Activated T-helper 2 cell treated with anti-CD3 and anti-CD28 coated beads, Interferon-gamma antibody, Interleukin-2, Interleukin-4, amounts not matched to agents 10 μg/mL and 5 μg/mL and 100 μg/mL, durations not matched to agents 14 hours and 24 hours and 36 hours (primary cell): Measurements from ENCODE around the gene ELP2. TPM values are rescaled to one million over a fixed set of nuclear protein-coding genes. Genes with fewer than 3 reads are reported as not detected.
"Not testable (repeated sequence)": the region's sequence is repeated elsewhere in the genome, so short reads cannot be mapped to it uniquely, and the experiment has no call there.

Experiments used
- DNase-seq: peaks from one replicate; pipeline ENCODE4 v3.0.0; 2021; ENCODE audit warnings: low spot score
- H3K27ac Mint-ChIP-seq: one replicate; pipeline ENCODE4 v1.8.0; 2021; ENCODE audit warnings: mixed read lengths
- H3K27me3 Mint-ChIP-seq: one replicate; pipeline ENCODE4 v1.8.0; 2021; ENCODE audit warnings: low read depth, mixed read lengths
- H3K36me3 Mint-ChIP-seq: one replicate; pipeline ENCODE4 v1.8.0; 2021; ENCODE audit warnings: low read depth, mixed read lengths
- H3K4me1 Mint-ChIP-seq: one replicate; pipeline ENCODE4 v1.8.0; 2021; ENCODE audit warnings: low read depth, mixed read lengths
- H3K4me3 Mint-ChIP-seq: one replicate; pipeline ENCODE4 v1.8.0; 2021; ENCODE audit warnings: low read depth, mild to moderate bottlenecking, moderate library complexity, mixed read lengths
- H3K9me3 Mint-ChIP-seq: one replicate; pipeline ENCODE4 v1.8.0; 2021; ENCODE audit warnings: mixed read lengths
- intact Hi-C: fragments of 100-400 bp; cut with micrococcal nuclease; formaldehyde crosslinking; loops from one replicate; pipeline ENCODE4 v1.15.1; 2023
- total RNA-seq: library from RNA; stranded (reverse); gene quantifications from 2 replicates; pipeline ENCODE4 v1.2.3, GENCODE V29; 2022

The ELP2 gene
- total RNA-seq, 1 donor from 2014 or later: 93.3 TPM

DNA sequence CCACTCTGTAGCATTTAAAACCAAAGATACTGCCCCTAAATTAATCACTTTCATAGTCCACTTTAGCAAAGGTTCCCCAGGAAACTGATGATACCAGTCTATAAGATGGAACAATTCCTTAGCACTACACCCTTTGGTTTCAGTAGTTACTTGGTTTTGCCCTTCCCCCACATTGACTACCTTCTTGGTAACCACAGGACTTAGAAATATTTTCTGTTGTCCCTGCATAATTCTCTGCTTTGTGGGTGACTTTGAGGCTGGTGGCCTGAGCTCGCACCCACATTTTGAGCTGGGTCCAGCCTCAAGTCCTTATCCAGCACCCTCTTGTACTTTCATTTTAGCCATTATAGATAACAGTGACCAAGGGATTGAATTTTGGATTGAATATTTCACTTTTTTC, 23.1 kb downstream of the ELP2 start:
- intact Hi-C loops: no loop called here
- Mint-ChIP-seq H3K36me3 (peaks cover 81% of the 10 kb centered on the region), H3K4me3 (no peak overlapping the region), H3K9me3 (no peaks in the 10 kb centered on the region), H3K27ac (no peak overlapping the region), H3K4me1 (peaks cover 20% of the 10 kb centered on the region), H3K27me3 (no peaks in the 10 kb centered on the region)
- no peak for DNase-seq

DNA sequence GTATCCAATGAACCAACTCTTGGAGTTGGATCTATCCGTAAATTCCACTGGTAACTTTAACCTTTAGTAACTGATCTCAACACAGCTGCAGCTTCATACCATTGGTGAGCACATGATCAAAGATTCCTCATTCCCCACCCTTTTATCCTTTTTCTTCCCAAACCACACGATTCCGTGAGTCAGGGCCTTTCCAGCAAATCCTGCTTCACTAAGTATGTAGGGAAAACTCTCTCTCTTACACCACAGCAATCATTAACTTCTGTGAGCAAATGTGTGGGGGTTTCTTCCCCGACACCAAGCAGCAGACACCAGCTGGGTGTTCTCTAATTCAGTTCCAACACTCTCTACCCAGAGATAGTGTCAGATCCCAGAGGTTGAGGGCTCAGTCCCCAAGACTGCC, 23.5 kb downstream of the ELP2 start:
- no peak overlapping the region for H3K4me3 Mint-ChIP-seq
- intact Hi-C loops: no loop called here

DNA sequence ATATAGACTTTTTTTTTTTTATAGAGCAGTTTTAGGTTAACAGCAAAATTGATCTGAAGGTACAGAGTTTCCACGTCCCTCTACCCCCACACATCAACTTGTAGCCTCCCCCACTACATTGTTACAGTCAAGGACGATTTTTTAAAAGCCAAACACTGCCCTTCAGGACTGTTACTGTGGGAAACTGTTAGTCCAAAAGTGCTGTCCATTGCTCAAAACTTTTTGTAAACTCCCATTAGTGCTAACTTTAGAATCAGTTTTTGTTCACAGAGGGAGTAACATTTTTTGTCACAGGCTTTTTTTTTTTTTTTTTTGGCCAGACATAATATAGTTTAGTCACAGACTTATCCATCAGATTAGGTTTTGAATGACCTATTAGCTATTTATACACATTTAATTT, 24.1 kb downstream of the ELP2 start:
- DNase-seq: no peak
- Mint-ChIP-seq H3K9me3 (no peaks in the 10 kb centered on the region), H3K27ac (no peak overlapping the region), H3K4me1 (peaks cover 20% of the 10 kb centered on the region), H3K36me3 (peaks cover 83% of the 10 kb centered on the region), H3K27me3 (no peaks in the 10 kb centered on the region), H3K4me3 (no peak overlapping the region)
- intact Hi-C loops: no loop called here

More for the DNA sequence above, 23.5 kb downstream of the ELP2 start:
- Mint-ChIP-seq H3K27me3 (no peaks in the 10 kb centered on the region), H3K9me3 (no peaks in the 10 kb centered on the region), H3K4me1 (peaks cover 20% of the 10 kb centered on the region), H3K27ac (no peak overlapping the region), H3K36me3 (peaks cover 81% of the 10 kb centered on the region)
- DNase-seq: no peak

DNA sequence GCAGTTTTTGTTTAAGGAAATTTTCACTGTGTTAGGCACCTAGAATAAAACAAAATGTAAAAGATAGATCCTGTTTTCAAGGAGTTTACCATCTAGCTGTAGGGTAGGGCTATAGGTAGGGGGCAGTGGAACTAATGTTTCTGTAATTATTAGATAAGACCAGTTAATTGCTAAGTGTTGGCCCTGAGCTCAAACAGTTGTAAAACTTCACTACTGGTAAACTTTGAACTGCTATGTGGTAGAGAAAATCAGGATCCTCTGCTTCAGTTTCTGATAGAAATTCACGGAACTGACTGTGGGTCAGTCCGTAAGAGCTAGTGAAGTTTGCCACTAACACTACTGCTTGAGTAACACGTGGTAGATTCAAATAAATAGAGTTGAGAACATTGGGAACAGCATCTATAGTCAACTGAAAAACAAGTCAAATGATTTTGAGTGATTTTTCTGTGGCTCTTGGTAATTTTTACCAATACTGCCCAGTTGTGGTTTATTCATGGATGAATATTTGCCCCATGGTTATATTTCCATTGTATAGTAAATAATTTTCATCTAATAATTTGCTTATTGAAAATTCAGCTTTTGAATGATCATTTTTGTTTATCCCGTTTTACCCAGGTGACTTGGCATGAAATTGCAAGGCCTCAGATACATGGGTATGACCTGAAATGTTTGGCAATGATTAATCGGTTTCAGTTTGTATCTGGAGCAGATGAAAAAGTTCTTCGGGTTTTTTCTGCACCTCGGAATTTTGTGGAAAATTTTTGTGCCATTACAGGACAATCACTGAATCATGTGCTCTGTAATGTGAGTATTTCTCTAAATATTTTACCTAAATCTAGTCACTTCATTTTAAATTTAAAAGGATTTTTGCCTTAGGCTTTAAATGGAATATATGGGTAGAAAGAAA, 26.4 kb downstream of the ELP2 start:
- peaks cover 82% of the 10 kb centered on the region for H3K36me3 Mint-ChIP-seq
- H3K4me3 Mint-ChIP-seq: no peak overlapping the region
- no peaks in the 10 kb centered on the region for H3K27me3 Mint-ChIP-seq
- no peak overlapping the region for H3K27ac Mint-ChIP-seq
- peaks cover 16% of the 10 kb centered on the region for H3K4me1 Mint-ChIP-seq
- no peak for DNase-seq
- intact Hi-C loops: no loop called here
- no peaks in the 10 kb centered on the region for H3K9me3 Mint-ChIP-seq

DNA sequence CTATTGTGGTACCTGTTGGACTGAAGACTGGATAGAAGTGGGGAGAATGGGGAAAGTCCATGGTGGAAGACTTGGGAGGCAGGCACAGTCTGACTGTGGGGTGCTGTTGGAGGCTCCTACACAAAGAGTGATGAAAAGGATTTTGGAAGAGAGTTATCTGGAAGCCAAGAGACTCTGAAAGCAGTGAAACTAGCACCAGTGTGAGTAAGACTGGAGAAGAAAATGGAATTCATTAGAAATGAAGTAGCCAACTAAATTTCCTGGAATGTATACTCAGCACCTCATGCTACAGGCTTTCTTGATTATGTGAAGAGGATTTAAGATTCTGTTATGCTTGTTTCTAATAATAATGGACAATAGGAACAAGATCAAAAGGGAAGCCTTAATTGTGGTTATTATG, 27.7 kb downstream of the ELP2 start:
- DNase-seq: no peak
- Mint-ChIP-seq H3K36me3 (peaks cover 83% of the 10 kb centered on the region), H3K4me1 (peaks cover 13% of the 10 kb centered on the region), H3K27me3 (no peaks in the 10 kb centered on the region), H3K27ac (peak overlapping the region; percentile 5), H3K4me3 (no peak overlapping the region), H3K9me3 (no peaks in the 10 kb centered on the region)
- intact Hi-C loops: no loop called here

DNA sequence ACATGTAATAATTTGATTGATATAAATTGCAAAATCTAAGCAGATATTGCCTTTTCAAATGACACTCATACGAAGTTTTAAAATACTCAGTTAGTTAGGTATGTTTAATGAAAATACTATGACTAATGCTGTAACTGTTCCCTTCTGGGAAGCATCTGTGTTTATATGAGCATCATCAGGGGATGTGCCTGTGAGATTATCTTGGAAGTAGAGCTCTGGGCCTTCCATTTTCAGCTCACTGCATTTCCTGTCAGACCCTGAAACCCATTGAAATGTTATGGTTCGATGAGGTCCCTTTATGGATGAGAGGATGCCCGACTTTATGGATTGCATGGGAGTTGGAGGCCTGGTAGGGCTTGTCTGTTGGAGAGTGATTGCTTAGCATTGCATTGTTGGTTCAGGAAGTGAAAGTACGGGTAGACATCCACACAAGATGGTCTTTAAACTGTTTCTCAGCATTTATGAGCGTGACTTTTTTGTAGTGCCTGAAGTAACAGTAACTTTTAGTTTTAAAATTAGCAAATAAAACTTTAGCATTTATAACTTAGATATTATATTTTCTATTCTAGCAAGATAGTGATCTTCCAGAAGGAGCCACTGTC, 28.7 kb downstream of the ELP2 start:
- no peaks in the 10 kb centered on the region for H3K27me3 Mint-ChIP-seq
- no peaks in the 10 kb centered on the region for H3K9me3 Mint-ChIP-seq
- H3K27ac Mint-ChIP-seq: no peak overlapping the region
- DNase-seq: no peak
- H3K4me3 Mint-ChIP-seq: no peak overlapping the region
- intact Hi-C loops: no loop called here
- peaks cover 8% of the 10 kb centered on the region for H3K4me1 Mint-ChIP-seq
- peaks cover 83% of the 10 kb centered on the region for H3K36me3 Mint-ChIP-seq

DNA sequence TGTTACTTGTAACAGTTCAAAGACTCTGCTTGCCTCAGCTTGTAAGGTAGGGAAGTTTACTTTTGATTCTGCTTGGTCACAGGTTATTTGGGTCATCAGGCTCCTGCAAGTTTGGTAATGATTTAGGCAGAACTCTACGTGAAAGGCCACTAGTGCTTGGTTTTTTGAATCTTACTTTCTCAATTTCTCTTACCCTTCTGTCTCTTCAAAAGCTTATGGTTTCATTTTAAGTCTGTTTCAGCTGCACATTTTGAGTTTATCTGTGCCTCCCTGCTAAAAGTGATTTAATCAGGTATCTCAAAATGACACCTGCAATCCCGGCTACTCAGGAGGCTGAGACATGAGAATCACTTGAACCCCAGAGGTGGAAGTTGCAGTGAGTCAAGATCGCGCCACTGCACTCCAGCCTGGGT, 31.3 kb downstream of the ELP2 start:
- no peaks in the 10 kb centered on the region for H3K27me3 Mint-ChIP-seq
- H3K27ac Mint-ChIP-seq: no peak overlapping the region
- no peak for DNase-seq
- peaks cover 90% of the 10 kb centered on the region for H3K36me3 Mint-ChIP-seq
- intact Hi-C loops: no loop called here
- peaks cover 8% of the 10 kb centered on the region for H3K4me1 Mint-ChIP-seq
- H3K9me3 Mint-ChIP-seq: no peaks in the 10 kb centered on the region
- H3K4me3 Mint-ChIP-seq: no peak overlapping the region

DNA sequence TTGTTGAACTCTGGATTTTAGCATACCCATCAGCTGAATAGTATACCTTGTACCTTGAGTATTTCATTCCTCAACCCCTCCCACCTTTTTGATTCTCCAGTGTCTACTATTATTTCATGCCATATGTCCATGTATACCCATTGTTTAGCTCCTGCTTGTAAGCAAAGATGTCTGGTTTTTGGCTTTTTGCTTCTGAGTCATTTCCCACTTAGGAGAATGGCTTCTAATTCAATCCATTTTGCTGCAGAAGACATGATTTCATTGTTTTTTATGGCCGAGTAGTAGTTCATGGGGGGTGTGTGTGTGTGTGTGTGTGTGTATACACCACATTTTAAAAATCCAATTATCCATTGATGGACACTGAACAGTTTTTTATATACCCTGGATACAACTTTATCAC, 33.3 kb downstream of the ELP2 start:
- no peak overlapping the region for H3K27ac Mint-ChIP-seq
- H3K4me1 Mint-ChIP-seq: peaks cover 5% of the 10 kb centered on the region
- H3K9me3 Mint-ChIP-seq: no peaks in the 10 kb centered on the region
- H3K4me3 Mint-ChIP-seq: no peak overlapping the region
- DNase-seq: no peak
- H3K36me3 Mint-ChIP-seq: peaks cover 83% of the 10 kb centered on the region
- no peaks in the 10 kb centered on the region for H3K27me3 Mint-ChIP-seq
- intact Hi-C loops: no loop called here

DNA sequence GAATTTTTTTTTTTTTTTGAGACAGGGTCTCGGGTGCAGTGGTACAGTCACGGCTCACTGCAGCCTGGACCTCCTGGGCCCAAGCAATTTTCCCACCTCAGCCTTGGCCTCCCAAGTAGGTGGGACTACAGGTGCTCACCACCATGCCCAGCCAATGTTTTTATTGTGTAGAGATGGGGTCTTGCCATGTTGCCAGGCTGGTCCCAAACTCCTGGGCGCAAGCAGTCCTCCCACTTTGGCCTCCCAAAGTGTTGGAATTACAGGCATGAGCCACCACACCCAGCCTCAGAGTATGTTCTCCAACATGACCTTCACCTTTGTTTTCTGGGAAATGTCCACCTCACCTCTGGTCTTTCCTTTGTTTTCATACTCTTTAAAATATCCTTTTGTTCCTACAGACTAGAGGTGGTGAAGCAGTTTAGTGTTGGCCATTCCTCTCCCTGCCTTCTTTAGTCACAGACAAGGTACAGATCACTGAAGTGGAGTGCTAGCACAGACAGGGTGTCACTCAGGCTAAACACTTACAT, 38.1 kb downstream of the ELP2 start:
- H3K36me3 Mint-ChIP-seq: peaks cover 73% of the 10 kb centered on the region
- no peak overlapping the region for H3K27ac Mint-ChIP-seq
- H3K27me3 Mint-ChIP-seq: no peaks in the 10 kb centered on the region

DNA sequence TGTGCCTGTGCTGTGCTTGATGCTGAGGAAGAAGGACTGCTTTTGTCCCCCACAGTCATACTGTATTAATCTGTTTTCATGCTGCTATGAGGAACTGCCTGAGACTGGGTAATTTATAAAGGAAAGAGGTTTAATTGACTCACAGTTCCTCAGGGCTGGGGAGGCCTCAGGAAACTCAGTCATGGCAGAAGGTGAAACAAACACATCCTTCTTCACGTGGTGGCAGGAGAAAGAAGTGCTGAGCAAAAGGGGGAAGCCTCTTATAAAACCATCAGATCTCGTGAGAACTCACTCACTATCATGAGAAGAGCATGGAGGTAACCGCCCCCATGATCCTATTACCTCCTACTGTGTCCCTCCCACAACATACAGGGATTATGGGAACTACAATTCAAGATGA, 38.6 kb downstream of the ELP2 start:
- DNase-seq, H3K27ac Mint-ChIP-seq, intact Hi-C loops, H3K4me3 Mint-ChIP-seq, H3K4me1 Mint-ChIP-seq, H3K27me3 Mint-ChIP-seq, H3K9me3 Mint-ChIP-seq: not testable (repeated sequence)
- peaks cover 68% of the 10 kb centered on the region for H3K36me3 Mint-ChIP-seq

More for the DNA sequence above, 38.1 kb downstream of the ELP2 start:
- no peaks in the 10 kb centered on the region for H3K4me1 Mint-ChIP-seq
- intact Hi-C loops: no loop called here
- H3K9me3 Mint-ChIP-seq: no peaks in the 10 kb centered on the region
- no peak for DNase-seq
- H3K4me3 Mint-ChIP-seq: no peak overlapping the region

DNA sequence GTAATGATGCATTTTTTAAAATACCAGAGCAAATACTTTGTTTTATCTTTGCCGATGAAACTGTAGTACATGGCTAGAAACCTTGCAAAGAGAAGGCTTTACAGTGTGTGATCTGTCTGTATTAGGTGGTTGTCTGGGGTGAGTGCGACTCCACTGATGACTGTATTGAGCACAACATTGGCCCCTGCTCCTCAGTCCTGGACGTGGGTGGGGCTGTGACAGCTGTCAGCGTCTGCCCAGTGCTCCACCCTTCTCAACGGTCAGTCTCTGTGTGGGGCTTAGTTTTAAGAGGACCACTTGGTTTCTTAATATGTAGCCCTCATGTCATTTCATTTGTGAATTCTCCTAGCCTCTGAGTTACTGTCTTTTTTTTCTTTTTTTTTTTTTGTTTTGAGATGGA, 40.2 kb downstream of the ELP2 start:
- no peak overlapping the region for H3K27ac Mint-ChIP-seq
- H3K4me1 Mint-ChIP-seq: no peaks in the 10 kb centered on the region
- DNase-seq: no peak
- intact Hi-C loops: no loop called here
- no peak overlapping the region for H3K4me3 Mint-ChIP-seq
- peaks cover 63% of the 10 kb centered on the region for H3K36me3 Mint-ChIP-seq
- no peaks in the 10 kb centered on the region for H3K27me3 Mint-ChIP-seq
- no peaks in the 10 kb centered on the region for H3K9me3 Mint-ChIP-seq

DNA sequence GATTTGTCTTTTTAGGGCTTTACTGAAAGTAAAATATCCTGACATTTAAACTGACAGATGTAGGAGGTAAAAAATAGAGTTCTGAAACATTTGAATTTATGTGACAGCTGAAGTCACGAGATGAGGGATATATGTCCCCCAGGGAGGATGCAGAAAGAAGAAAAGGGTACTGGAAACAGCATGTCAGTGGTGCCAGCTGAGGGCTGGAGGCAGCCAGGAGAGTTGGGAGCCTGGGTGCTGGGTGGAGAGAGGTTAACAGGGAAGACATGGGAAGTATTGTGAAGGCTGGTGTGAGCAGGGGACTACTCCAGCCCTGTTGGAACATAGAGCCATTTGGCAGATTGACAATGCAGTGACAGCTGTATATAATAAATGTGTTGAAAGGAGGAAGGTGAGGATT, 45.8 kb downstream of the ELP2 start:
- Mint-ChIP-seq H3K27me3 (no peaks in the 10 kb centered on the region), H3K9me3 (no peaks in the 10 kb centered on the region), H3K4me3 (no peak overlapping the region), H3K27ac (no peak overlapping the region), H3K4me1 (peaks cover 4% of the 10 kb centered on the region), H3K36me3 (peaks cover 53% of the 10 kb centered on the region)
- intact Hi-C loops: no loop called here
- DNase-seq: no peak

DNA sequence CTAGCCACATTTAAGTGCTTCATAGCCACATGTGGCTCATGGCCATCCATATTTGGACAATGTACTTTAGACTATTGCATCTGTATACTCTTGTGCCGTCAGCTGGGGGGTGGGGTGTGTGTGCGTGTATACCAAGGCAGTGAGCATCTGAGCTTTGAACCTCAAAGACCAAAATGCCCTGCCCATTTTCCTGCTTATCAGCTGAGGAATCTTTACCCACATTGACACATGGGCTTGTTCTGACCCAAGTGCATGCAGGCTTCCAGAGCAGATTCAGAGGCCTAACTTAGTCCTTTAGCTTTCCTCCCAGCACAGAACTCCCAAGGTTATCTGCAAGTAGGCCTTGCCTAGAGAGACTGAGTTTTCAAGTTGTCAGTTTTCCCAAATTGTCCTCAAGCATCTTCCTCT, 46.5 kb downstream of the ELP2 start:
- Mint-ChIP-seq H3K9me3 (no peaks in the 10 kb centered on the region), H3K27ac (no peak overlapping the region), H3K4me1 (peaks cover 4% of the 10 kb centered on the region), H3K36me3 (peaks cover 48% of the 10 kb centered on the region), H3K4me3 (no peak overlapping the region), H3K27me3 (no peaks in the 10 kb centered on the region)
- intact Hi-C loops: no loop called here
- no peak for DNase-seq
